Liver (tissue), 9 donors: ENCODE data around the gene COA8. TPM values are rescaled to one million over a fixed set of nuclear protein-coding genes. Genes with fewer than 3 reads are reported as not detected.

ENCODE experiments used
- DNase-seq: peaks from one replicate; pipeline ENCODE4 v3.0.0-alpha.2; 2017; ENCODE audit warnings: low spot score
- H3K27ac ChIP-seq, 2 donors: one replicate each; pipeline ENCODE4 v1.7.0; 2013; ENCODE audit warnings: inconsistent platforms in 2 of 2, low read length in 2 of 2, control low read depth in 1 of 2, low read depth in 1 of 2, mild to moderate bottlenecking in 1 of 2
- H3K27me3 ChIP-seq, 4 donors: one replicate each; pipeline versions ENCODE4 v1.6.1 to v1.7.0; 2013; ENCODE audit warnings: low read length in 3 of 4, inconsistent platforms in 1 of 4, mild to moderate bottlenecking in 1 of 4, moderate library complexity in 1 of 4; ENCODE audit not compliant: control insufficient read depth in 4 of 4, insufficient read depth in 4 of 4
- H3K36me3 ChIP-seq, 4 donors: one replicate each; pipeline versions ENCODE4 v1.6.1 to v1.7.0; 2013; ENCODE audit warnings: low read length in 3 of 4, mild to moderate bottlenecking in 3 of 4, low read depth in 1 of 4, moderate library complexity in 1 of 4; ENCODE audit not compliant: control insufficient read depth in 4 of 4, insufficient read depth in 3 of 4
- H3K4me1 ChIP-seq, 4 donors: one replicate each; pipeline versions ENCODE4 v1.6.1 to v1.7.0; 2013; ENCODE audit warnings: low read length in 3 of 4, mild to moderate bottlenecking in 3 of 4, moderate library complexity in 1 of 4; ENCODE audit not compliant: control insufficient read depth in 4 of 4, insufficient read depth in 4 of 4
- H3K4me3 ChIP-seq, 3 donors: one replicate each; pipeline versions ENCODE4 v1.6.1 to v1.7.0; 2013; ENCODE audit warnings: low read length in 3 of 3, control low read depth in 1 of 3, low read depth in 1 of 3, mild to moderate bottlenecking in 1 of 3
- H3K9ac ChIP-seq, 2 donors: one replicate each; pipeline ENCODE4 v1.7.0; 2013; ENCODE audit warnings: low read length in 2 of 2, mild to moderate bottlenecking in 2 of 2, moderate library complexity in 2 of 2, control low read depth in 1 of 2, low read depth in 1 of 2
- H3K9me3 ChIP-seq, 4 donors: one replicate each; pipeline versions ENCODE4 v1.6.1 to v1.7.0; 2013; ENCODE audit warnings: low read length in 3 of 4; ENCODE audit not compliant: control insufficient read depth in 4 of 4
- EGR1 ChIP-seq, 2 donors: IDR thresholded peaks; 2 replicates each; pipeline ENCODE4 v1.6.1; 2016 to 2018; ENCODE audit warnings: antibody characterized with exemption in 2 of 2, low read depth in 2 of 2
- FOXA1 ChIP-seq: IDR thresholded peaks from 2 replicates; pipeline ENCODE4 v1.6.1; 2016; ENCODE audit warnings: antibody characterized with exemption
- FOXA2 ChIP-seq: IDR thresholded peaks from 2 replicates; pipeline ENCODE4 v1.6.1; 2016; ENCODE audit warnings: antibody characterized with exemption
- GABPA ChIP-seq, 2 donors: IDR thresholded peaks in 1 of 2; conservative IDR thresholded peaks in 1 of 2; 2 replicates each; pipeline ENCODE4 v1.6.1; 2016; ENCODE audit warnings: antibody characterized with exemption in 2 of 2, mild to moderate bottlenecking in 1 of 2, moderate library complexity in 1 of 2
- HNF4A ChIP-seq, 2 donors: conservative IDR thresholded peaks; 2 replicates each; pipeline ENCODE4 v1.6.1; 2016; ENCODE audit warnings: antibody characterized with exemption in 2 of 2, mild to moderate bottlenecking in 2 of 2
- HNF4G ChIP-seq: IDR thresholded peaks from 2 replicates; pipeline ENCODE4 v1.6.1; 2016; ENCODE audit warnings: antibody characterized with exemption
- JUND ChIP-seq, 2 donors: IDR thresholded peaks; 2 replicates each; pipeline ENCODE4 v1.6.1; 2016; ENCODE audit warnings: antibody characterized with exemption in 2 of 2
- NR2F2 ChIP-seq: IDR thresholded peaks from 2 replicates; pipeline ENCODE4 v1.6.1; 2016; ENCODE audit warnings: antibody characterized with exemption
- RAD21 ChIP-seq, 2 donors: IDR thresholded peaks; 2 replicates each; pipeline ENCODE4 v1.6.1; 2016; ENCODE audit warnings: antibody characterized with exemption in 2 of 2, mild to moderate bottlenecking in 2 of 2
- RXRA ChIP-seq, 2 donors: IDR thresholded peaks; 2 replicates each; pipeline ENCODE4 v1.6.1; 2017 to 2018; ENCODE audit warnings: antibody characterized with exemption in 2 of 2, mild to moderate bottlenecking in 1 of 2
- SP1 ChIP-seq: IDR thresholded peaks from 2 replicates; pipeline ENCODE4 v1.6.1; 2018; ENCODE audit warnings: antibody characterized with exemption, mild to moderate bottlenecking
- TAF1 ChIP-seq: conservative IDR thresholded peaks from 2 replicates; pipeline ENCODE4 v1.6.1; 2016; ENCODE audit warnings: antibody characterized with exemption, mild to moderate bottlenecking
- YY1 ChIP-seq: IDR thresholded peaks from 2 replicates; pipeline ENCODE4 v1.6.1; 2016; ENCODE audit warnings: antibody characterized with exemption, mild to moderate bottlenecking
- WGBS: extraction: QIAGEN DNeasy Blood & Tissue Kit; methylation state at CpG from one replicate; pipeline ENCODE4 v1.1.7; 2013; 5-methylcytosine and 5-hydroxymethylcytosine counted together
- polyA plus RNA-seq, 2 donors: library from polyadenylated mRNA; stranded (reverse) in 1 of 2; unstranded in 1 of 2; fragments of 200-250 nt in 1 of 2; fragments of >200 nt in 1 of 2; fragmentation: Nextera tagmentation in 1 of 2; extraction: Ambion mirVana in 1 of 2; gene quantifications; one replicate each; pipeline versions ENCODE4 v1.2.1 to v1.2.3, GENCODE V29; 2013 to 2015
- total RNA-seq, 2 donors: library from RNA; depleted of rRNA; stranded (reverse); fragments of >200 nt; gene quantifications; one replicate each; pipeline ENCODE4 v1.2.3, GENCODE V29; 2014
- TF ChIP-seq, protein P1 (sequence below): IDR thresholded peaks from 2 replicates; pipeline ENCODE4 v1.6.1; 2016; ENCODE audit warnings: antibody characterized with exemption
- TF ChIP-seq, protein P2 (sequence below): IDR thresholded peaks from 2 replicates; pipeline ENCODE4 v1.6.1; 2016; ENCODE audit warnings: antibody characterized with exemption
- TF ChIP-seq, protein P3 (sequence below): IDR thresholded peaks from 2 replicates; pipeline ENCODE4 v1.6.1; 2016; ENCODE audit warnings: antibody characterized with exemption, mild to moderate bottlenecking
- TF ChIP-seq, protein P4 (sequence below): fragments of 150-350 bp; IDR thresholded peaks from 2 replicates; pipeline ENCODE4 v1.5.1; 2017; ENCODE audit warnings: improper control_type of control experiment, low read depth, low read length; ENCODE audit not compliant: missing input control
- TF ChIP-seq, protein P5 (sequence below): IDR thresholded peaks from 2 replicates; pipeline ENCODE4 v1.6.1; 2016; ENCODE audit warnings: antibody characterized with exemption
- donor health status: healthy.
- donor health status: healthy.
- donor health status: healthy.
- donor health status: healthy.
- donor health status: healthy.

COA8 gene
- total and polyA plus RNA-seq, 4 donors = 8.3 to 35.5 (median 17.0) TPM

DNA sequence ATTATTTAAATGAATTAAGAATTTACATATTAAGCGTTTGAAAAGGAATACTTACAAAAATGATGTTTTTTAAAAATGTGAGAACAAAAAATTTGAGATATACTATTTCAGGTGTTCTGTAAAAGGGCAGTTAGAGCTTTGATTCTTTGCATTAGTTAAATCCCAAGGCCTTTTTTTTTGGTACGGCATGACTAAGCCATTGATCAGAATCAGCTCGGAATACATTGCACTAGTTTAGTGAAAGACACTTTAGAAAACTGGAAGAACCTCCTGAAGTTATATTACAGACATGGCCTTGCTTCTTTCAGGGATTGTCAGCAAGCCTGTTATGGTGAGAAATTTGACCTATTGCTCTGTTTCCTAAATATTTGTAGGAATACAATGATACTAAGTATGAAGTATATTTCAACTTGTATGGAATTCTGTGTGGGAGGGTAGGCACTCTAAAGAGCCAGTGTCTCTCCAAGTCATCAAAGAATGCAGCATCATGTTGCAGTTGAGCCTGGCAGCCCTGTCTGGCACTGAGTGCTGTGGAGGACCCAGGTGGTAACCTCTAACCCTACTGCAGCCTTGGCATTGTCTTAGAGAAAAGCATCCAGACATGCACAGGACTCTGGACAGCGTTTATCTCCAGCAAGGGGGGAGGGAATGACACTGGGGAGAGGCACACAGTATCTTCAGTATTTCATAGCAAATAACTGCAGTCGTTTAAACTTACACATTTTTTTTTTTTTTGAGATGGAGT, 67.8 kb downstream of the COA8 start (continued):
- TF ChIP-seq EGR1 (IDR thresholded peaks at IDR 0.05; ENCODE audit: low read depth in 2 of 2) (no peak), TAF1 (no peak), GABPA (IDR thresholded peaks at IDR 0.05 in 1 of 2, conservative IDR thresholded peaks at IDR 0.05 in 1 of 2) (no peak), RAD21 (IDR thresholded peaks at IDR 0.05) (no peak), RXRA (IDR thresholded peaks at IDR 0.05) (no peak)
- TF ChIP-seq, protein P1, sequence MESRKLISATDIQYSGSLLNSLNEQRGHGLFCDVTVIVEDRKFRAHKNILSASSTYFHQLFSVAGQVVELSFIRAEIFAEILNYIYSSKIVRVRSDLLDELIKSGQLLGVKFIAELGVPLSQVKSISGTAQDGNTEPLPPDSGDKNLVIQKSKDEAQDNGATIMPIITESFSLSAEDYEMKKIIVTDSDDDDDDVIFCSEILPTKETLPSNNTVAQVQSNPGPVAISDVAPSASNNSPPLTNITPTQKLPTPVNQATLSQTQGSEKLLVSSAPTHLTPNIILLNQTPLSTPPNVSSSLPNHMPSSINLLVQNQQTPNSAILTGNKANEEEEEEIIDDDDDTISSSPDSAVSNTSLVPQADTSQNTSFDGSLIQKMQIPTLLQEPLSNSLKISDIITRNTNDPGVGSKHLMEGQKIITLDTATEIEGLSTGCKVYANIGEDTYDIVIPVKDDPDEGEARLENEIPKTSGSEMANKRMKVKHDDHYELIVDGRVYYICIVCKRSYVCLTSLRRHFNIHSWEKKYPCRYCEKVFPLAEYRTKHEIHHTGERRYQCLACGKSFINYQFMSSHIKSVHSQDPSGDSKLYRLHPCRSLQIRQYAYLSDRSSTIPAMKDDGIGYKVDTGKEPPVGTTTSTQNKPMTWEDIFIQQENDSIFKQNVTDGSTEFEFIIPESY = no peak

DNA sequence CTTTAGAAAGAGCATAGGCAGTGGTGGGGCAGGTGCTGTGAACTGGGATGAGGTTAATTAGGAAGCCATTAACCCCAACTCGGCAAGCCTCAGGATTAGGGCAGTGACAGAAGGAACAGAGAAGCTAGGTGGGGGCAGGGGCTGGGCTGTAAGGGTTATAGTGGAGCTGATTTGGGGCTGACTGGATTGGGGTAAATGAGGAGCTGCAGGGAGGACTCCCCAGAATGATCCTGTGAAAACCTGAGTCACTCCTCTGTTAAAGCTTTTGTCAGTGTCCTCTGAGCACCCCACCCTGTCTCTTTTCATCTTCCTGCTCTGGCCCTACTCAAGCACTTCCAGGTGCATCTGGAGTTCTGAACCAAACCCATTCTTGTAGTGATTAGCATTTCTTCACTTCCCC, 70.6 kb downstream of the COA8 start:
- Histone ChIP-seq H3K9me3 (no peaks in the 10 kb centered on the region), H3K9ac (no peak overlapping the region), H3K27me3 (no peaks in the 10 kb centered on the region), H3K36me3 (peaks cover 0 to 3% (median 0%) of the 10 kb centered on the region in 4 donors), H3K4me1 (peaks cover 0 to 23% (median 13%) of the 10 kb centered on the region in 4 donors), H3K4me3 (no peak overlapping the region), H3K27ac (no peak overlapping the region)
- TF ChIP-seq FOXA2 (no peak), EGR1 (IDR thresholded peaks at IDR 0.05; ENCODE audit: low read depth in 2 of 2) (no peak), TAF1 (no peak), JUND (IDR thresholded peaks at IDR 0.05) (no peak), RAD21 (IDR thresholded peaks at IDR 0.05) (no peak)
- TF ChIP-seq, protein P2, sequence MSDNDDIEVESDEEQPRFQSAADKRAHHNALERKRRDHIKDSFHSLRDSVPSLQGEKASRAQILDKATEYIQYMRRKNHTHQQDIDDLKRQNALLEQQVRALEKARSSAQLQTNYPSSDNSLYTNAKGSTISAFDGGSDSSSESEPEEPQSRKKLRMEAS = no peak
- DNase-seq = no peak
- WGBS = 72% methylated on average over 1 of the region's 1 CpG

DNA sequence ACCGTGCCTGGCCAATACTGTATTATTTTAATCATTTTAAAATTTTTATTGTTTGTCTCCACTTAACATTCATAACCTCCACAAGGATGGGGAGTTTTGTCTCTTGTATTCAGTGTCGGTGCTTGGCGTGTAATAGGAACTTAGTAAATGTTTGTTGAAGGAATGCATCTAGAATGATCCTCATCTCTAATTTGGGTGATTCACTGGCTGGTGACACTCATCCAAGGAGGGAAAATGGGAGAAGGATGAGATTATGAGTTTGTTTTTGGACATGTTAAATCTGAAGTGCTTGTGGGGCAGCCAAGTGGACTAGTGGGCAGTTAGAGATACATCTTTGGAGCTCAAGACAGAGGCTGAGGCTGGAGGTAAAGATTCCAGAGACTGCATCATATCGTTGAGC, 71.4 kb downstream of the COA8 start:
- no peak overlapping the region for H3K27ac ChIP-seq
- no peak overlapping the region for H3K9ac ChIP-seq
- WGBS = 90% methylated on average over 4 of the region's 4 CpGs
- H3K4me3 ChIP-seq = no peak overlapping the region
- no peak for TF ChIP-seq NR2F2
- TF ChIP-seq, protein P3, sequence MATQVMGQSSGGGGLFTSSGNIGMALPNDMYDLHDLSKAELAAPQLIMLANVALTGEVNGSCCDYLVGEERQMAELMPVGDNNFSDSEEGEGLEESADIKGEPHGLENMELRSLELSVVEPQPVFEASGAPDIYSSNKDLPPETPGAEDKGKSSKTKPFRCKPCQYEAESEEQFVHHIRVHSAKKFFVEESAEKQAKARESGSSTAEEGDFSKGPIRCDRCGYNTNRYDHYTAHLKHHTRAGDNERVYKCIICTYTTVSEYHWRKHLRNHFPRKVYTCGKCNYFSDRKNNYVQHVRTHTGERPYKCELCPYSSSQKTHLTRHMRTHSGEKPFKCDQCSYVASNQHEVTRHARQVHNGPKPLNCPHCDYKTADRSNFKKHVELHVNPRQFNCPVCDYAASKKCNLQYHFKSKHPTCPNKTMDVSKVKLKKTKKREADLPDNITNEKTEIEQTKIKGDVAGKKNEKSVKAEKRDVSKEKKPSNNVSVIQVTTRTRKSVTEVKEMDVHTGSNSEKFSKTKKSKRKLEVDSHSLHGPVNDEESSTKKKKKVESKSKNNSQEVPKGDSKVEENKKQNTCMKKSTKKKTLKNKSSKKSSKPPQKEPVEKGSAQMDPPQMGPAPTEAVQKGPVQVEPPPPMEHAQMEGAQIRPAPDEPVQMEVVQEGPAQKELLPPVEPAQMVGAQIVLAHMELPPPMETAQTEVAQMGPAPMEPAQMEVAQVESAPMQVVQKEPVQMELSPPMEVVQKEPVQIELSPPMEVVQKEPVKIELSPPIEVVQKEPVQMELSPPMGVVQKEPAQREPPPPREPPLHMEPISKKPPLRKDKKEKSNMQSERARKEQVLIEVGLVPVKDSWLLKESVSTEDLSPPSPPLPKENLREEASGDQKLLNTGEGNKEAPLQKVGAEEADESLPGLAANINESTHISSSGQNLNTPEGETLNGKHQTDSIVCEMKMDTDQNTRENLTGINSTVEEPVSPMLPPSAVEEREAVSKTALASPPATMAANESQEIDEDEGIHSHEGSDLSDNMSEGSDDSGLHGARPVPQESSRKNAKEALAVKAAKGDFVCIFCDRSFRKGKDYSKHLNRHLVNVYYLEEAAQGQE = no peak
- TF ChIP-seq GABPA (IDR thresholded peaks at IDR 0.05 in 1 of 2, conservative IDR thresholded peaks at IDR 0.05 in 1 of 2) = no peak
- no peak for TF ChIP-seq RAD21 (IDR thresholded peaks at IDR 0.05)
- no peak for TF ChIP-seq FOXA1
- no peak for TF ChIP-seq HNF4A (conservative IDR thresholded peaks at IDR 0.05)
- TF ChIP-seq, protein P4, sequence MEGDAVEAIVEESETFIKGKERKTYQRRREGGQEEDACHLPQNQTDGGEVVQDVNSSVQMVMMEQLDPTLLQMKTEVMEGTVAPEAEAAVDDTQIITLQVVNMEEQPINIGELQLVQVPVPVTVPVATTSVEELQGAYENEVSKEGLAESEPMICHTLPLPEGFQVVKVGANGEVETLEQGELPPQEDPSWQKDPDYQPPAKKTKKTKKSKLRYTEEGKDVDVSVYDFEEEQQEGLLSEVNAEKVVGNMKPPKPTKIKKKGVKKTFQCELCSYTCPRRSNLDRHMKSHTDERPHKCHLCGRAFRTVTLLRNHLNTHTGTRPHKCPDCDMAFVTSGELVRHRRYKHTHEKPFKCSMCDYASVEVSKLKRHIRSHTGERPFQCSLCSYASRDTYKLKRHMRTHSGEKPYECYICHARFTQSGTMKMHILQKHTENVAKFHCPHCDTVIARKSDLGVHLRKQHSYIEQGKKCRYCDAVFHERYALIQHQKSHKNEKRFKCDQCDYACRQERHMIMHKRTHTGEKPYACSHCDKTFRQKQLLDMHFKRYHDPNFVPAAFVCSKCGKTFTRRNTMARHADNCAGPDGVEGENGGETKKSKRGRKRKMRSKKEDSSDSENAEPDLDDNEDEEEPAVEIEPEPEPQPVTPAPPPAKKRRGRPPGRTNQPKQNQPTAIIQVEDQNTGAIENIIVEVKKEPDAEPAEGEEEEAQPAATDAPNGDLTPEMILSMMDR = no peak
- TF ChIP-seq RXRA (IDR thresholded peaks at IDR 0.05) = no peak
- no peak for TF ChIP-seq EGR1 (IDR thresholded peaks at IDR 0.05; ENCODE audit: low read depth in 2 of 2)
- TF ChIP-seq, protein P5, sequence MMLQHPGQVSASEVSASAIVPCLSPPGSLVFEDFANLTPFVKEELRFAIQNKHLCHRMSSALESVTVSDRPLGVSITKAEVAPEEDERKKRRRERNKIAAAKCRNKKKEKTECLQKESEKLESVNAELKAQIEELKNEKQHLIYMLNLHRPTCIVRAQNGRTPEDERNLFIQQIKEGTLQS = no peak
- TF ChIP-seq JUND (IDR thresholded peaks at IDR 0.05) = no peak
- TF ChIP-seq HNF4G = no peak
- TF ChIP-seq, protein P1 = no peak
- no peak for TF ChIP-seq YY1
- no peak for TF ChIP-seq SP1
- TF ChIP-seq, protein P2 = no peak
- TF ChIP-seq FOXA2 = no peak
- no peak for TF ChIP-seq TAF1
- H3K4me1 ChIP-seq = peaks cover 0 to 20% (median 11%) of the 10 kb centered on the region in 4 donors
- H3K9me3 ChIP-seq = no peaks in the 10 kb centered on the region
- H3K27me3 ChIP-seq = no peaks in the 10 kb centered on the region
- peaks cover 0 to 3% (median 0%) of the 10 kb centered on the region in 4 donors for H3K36me3 ChIP-seq
- DNase-seq = no peak
